Stimulated activated CD8-positive, alpha-beta memory T cell treated with anti-CD3 and anti-CD28 coated beads, Interleukin-4, amount 100 ng/mL, for 48 hours (primary cell): ENCODE results near the gene SHF.
"Not testable (repeated sequence)": the region's sequence is repeated elsewhere in the genome, so short reads cannot be mapped to it uniquely, and the experiment has no call there.

Experiments used
- DNase-seq: peaks from one replicate; pipeline ENCODE4 v3.0.0-alpha.2; 2020

The SHF gene

DNA sequence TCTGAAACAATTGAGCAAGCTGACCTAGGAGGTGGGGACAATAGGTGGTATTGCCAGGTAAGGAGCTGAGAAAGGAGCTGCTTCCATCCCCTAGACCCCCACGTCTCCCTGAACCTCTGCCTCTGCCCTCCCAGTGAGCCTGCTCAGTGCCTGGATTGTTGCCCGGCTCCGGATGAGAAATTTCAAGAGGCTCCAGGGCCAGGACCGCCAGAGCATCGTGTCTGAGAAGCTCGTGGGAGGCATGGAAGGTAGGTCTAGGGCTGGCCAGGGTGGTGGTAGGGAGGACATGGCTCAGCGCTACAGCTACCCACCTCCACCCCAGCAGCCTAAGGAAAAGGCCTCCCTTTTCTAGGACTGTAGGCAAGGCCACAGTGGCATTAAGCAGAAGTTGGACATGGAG is 44.7 kb downstream of the SHF start:
- no peak for DNase-seq

DNA sequence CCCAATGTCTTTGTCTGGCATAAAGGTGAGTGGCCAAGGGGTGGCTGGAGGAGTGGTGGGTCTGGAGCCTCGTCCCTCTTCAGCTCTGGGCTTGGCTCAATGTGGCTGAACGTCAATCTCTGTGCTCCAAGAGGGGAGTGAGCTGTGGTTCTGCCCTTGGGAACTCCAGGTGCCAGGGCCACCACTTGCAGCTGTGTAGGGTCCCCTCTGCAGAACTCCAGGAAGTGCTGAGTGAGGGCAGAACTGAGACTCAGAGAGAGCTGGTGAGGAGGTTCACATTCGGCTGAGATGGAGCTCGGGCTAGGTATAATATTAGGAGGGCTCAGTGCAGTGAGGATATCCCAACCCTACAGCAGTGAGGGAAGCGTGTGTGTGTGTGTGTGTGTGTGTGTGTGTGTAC is 46.4 kb downstream of the SHF start:
- DNase-seq: no peak

DNA sequence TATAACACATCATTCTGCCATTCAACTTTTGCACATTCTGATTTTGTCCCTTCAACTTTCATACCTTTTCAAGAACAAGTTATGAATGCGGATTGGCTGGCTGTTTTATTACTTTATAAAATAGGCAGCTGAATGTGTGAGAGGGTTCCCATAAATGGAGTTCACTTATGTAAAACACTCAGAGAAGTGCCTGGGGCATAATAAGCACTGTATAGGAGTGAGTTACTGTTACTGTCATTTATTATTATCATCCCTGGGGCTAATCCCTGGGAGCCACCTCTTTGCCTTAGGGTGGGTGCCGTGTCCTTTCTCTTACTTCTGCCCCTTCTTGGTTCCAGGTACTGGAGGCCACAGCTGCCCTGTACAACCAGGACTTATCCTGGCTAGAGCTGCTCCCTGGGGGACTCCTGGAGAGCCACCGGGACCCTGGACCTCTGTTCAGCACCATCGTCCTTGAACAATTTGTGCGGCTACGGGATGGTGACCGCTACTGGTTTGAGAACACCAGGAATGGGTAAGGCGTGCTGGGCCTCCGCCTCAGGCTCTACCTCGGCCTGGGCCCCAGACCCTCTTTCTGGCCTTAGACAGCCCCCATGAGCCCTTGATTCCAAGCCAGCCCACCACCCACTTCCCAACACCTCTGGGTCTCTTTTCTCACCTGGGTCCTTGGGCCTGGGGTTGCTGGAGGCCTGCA is 47.1 kb downstream of the SHF start:
- DNase-seq: no peak

DNA sequence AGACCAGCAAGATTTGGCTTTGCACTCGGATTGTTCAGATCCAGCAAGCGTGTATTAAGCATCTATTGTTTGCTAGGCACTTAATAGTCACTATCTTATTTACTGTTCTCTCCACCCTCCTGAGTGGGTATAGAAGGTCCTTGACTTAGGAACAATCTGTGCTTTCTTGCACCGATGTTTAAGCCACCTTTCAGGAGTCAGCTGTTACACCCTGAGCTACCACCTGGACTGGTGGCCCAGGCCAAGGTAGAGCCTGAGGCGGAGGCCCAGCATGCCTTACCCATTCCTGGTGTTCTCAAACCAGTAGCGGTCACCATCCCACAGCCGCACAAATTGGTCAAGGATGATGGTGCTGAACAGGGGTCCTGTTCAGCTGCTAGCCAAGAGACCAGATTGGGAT is 48.0 kb downstream of the SHF start:
- no peak for DNase-seq

DNA sequence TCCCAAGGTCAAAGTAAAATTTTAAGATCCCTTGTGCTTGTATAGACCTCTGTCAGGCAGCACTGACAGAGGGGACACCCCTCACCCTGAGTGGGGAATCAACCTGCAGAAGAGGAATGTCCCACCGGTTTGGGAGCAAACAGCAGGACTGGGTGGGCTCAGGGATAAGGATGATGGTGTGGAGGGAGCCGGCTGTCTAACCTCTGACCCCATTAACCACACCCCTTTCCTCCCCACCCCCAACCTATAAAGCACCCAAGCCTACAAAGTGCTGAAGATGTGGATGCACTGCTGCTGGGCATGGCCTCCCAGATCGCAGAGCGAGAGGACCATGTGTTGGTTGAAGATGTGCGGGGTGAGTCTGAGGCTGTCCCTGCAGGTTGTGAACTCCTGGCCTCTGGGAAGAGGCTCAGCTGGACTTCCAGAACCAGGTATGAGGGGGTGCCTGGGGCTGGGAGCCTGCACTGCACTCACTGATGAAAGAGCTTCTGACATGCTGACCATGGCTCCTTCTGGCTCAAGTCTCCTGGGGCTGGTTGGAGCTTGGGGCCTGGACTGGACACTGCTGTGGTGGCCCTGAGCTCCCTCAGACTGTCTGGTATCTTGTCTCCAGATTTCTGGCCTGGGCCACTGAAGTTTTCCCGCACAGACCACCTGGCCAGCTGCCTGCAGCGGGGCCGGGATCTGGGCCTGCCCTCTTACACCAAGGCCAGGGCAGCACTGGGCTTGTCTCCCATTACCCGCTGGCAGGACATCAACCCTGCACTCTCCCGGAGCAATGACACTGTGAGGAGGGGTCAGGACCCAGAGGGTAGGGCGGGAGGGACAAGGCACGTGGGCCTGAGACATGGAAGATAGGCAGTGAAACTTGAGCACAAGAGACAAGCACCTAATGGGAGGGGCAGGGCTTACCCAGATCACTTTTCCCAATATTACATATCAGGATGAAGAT is 48.7 kb downstream of the SHF start:
- DNase-seq: no peak

DNA sequence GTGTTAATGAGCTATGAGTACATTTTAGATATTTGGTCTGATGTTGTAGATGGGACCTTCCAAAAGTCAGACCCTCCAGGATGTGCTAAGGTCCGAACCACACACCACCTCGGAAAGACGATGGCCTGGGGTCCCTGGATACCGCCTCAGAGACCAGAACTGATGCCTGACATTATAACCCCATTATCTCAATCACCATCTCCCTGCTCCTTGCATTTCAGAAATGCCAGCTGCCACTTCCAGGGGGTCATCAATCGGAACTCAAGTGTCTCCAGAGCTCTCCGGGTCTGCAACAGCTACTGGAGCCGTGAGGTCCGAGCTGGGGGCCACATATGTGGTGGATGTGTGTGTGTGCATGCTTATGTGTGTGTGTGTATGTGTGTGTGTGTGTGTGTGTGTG is 50.1 kb downstream of the SHF start:
- no peak for DNase-seq

DNA sequence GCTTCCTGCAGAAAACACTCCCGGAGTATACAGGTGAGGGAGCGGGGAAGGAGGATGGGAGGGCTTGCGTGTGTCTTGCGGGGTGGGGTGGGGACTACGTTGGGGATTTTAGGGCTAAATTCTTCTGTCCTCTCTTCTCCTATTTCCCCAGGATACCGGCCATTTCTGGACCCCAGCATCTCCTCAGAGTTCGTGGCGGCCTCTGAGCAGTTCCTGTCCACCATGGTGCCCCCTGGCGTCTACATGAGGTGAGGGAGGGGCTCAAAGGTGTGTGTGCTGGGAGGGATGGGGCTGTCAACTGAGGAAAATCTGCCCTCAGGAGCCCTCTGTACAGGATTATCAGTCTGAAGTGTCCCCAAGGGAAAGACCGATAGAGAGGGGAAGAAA is 51.4 kb downstream of the SHF start:
- DNase-seq: peak; percentile 45

DNA sequence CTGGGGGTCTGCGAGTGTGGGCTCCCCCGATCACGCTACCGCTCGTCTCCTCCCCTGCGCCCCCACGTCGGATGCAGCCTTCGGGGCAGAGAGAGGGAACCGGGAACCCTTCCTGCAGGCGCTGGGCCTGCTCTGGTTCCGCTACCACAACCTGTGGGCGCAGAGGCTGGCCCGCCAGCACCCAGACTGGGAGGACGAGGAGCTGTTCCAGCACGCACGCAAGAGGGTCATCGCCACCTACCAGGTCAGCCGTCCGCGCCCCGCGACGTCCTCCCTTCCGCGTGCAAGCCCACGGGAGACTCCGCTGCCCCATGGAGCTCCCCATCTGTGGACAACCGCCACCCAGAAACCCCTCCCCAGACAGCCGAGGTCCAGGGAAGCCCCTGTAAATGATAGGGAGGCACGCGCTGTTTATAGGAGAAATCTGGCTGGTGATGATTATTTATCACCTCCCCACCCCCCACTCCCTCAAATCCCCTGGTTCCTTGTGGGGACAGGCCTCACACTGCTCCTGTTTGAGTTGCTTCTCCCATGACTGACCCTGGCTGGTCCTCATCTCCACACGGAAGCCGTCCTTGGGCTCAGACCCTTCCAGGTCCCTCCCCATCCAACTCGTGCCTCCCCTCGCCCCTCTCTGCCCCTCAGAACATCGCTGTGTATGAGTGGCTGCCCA is 51.9 kb downstream of the SHF start:
- not testable (repeated sequence) for DNase-seq

DNA sequence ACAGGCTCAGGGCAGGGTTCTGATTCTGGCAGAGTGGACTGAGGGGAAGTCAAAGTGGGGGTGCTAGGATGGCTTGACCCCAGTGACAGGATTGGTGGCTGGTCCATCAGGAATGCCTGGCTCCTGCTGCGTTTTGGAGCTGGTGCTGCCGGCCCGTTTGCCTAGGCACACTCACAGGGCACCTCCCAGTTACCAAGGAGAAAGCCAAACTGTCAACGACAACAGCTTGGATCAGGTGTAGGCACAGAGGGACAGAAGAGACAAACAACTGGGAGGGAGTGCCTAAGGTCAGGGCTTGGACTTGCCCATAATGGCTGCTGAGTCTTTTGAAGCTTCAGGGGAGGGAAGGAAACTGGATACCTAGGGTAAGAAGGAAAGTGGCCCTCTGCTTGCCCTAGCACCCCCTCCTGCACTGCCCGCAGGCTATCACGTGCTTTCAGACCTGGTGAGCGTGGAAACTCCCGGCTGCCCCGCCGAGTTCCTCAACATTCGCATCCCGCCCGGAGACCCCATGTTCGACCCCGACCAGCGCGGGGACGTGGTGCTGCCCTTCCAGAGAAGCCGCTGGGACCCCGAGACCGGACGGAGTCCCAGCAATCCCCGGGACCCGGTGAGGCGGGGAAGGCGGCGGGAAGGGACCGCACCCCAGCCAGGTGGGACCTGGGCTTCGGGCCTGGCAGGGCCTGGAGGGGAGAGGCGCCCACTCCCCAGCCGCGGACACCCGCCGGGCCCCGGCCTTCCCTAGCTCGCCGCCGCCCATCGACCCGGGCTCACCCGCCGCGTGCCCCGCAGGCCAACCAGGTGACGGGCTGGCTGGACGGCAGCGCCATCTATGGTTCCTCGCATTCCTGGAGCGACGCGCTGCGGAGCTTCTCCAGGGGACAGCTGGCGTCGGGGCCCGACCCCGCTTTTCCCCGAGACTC is 52.8 kb downstream of the SHF start:
- DNase-seq: peak; percentile 39

DNA sequence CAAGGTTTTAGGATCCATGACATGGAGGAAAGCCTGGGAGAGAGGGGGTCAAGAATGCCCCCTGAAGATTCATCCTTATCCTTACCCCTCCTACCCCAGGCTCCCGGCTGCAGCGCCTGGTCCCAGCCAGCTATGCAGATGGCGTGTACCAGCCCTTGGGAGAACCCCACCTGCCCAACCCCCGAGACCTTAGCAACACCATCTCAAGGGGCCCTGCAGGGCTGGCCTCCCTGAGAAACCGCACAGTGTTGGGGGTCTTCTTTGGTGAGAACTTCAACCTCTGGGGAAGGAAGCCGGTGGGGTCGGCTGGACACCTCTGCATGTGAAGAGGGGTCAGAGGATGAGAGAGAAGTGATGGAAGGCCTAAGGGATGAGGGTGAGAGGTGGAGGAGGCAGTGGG is 53.7 kb downstream of the SHF start:
- no peak for DNase-seq

DNA sequence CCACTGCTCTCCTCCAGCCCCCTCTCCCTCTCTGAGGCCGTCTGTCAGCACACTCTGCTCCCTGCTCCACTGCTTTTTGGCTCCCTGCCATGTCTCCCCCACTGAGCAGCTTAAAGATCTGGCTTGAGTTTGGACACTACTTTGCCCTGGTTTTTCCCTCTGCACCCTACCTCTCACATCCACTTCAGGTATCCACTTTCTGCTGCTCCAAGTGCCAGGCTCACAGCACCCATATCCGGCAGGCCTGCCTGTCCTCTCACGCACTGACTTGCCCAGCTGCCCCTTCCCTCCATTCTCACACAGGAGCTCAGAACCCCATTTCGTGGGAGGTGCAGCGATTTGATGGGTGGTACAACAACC is 54.2 kb downstream of the SHF start:
- no peak for DNase-seq

DNA sequence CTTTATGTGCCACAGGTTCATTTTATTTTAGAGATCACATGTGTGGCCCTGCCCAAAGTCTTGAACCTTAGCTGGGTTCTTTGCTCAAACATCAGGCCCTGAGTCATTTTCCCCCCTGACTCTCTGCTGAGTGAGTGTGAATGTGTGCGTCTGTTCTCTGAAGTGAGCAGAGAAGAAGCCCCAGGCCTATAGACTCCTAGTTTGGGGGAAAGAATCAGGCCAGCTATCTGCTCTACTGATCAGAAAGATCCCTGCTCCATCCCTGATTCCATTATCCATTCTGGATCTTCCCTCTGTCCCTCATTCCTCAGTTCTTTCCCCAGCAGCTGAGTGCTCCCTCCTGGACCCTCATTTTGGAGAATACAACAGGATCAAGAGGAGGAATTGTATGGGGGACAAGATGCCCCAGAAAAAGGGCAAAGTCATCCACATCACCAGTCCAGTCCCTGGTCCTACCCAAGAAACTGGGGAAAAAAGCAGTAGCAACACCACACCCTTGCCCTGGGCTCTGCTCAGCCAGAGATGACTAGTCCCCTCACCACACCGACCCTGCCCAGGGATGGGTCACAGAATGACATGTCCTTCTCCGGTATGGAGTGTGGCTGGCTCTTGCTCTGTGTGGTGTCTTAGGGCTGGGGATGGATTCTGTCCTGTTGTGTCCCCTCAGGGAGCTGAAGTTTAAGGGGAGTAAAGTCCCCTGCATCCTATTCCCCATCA is 54.8 kb downstream of the SHF start:
- no peak for DNase-seq

DNA sequence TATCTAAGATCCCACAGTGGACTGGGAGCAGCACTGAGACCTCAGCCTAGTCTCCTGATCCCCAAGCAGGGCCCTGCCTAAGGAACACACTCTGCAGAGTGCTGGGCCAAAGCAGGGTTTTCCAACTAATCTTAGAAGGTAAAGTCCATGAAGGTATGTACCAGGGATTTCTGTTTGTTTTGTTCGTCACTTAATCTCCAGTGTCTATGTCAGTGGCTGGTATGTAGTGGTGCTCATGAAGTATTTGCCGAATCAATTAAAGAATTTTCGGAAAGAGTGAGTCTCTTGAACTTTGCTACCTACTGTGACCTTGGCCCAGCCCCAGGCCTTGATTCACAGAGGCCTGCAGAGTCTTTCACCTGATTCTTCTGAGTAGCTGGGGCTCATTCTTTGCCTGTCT is 56.3 kb downstream of the SHF start:
- DNase-seq: no peak

DNA sequence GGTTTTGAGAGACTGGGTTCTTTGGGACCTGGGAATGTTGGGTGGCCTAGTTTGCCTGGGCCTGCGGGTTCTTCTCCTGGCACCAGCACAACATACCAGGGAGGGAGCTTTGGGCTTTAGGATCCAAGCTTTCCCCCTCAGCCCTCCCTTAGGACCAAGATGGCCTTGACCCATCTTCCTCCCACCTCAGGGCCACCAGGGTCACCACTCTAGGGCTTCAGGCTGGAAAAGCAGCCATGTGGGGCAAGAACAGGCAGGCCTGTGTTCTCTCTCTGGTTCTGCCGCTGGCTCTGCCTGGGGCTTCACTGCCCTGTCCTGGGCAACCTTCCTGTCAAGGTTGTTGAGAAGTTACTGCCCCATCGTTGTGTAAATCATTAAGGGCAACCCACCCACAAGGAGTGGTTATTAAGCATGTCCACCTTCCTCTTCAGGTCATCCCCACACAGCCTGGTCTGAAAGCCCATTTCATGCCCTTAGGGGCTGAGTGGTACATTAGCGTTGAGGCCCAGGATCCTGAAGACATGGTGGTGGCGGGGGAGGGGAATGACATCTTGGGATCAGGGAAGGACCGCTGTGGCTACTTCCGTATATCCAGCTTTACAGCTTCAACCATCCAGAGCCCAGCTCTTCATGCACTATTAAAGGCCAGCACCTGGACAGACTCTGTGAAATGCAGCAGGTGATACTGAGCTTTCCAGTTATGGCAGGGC is 57.3 kb downstream of the SHF start:
- no peak for DNase-seq

DNA sequence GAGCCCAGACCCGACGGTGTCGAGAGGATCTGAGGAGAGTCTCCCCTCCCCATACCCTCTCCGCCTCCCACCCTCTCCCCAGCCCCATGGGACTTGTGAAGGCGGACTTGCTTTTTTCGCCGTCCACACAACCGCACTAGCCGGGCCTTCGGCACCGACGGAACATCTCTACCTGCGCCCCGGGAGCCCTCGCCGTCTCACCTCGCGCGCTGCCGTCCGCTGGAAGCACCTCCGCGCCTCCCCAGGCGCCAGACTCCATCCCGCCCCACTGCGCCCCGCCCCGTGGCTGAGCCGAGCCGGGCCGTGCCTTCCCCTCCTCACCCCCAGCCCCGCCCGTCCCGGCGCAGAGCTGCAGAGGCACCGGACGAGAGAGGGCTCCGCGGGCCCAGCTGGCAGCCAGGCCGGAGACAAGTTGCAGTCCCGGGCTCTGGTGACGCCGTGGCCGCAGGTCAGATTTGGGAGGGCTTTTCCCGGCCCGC is 58.1 kb downstream of the SHF start, which contains the start of the genes DUOX1 and DUOXA1:
Gene DUOX1 (plus strand): TSS at position 344 of the 479 bp plus-strand sequence. CDS start 1,973 bp downstream, outside the sequence.
Gene DUOXA1 (minus strand): TSS at position 229 of the 479 bp plus-strand sequence. CDS start 6,865 bp downstream, outside the sequence.
- DNase-seq: peak; percentile 48

DNA sequence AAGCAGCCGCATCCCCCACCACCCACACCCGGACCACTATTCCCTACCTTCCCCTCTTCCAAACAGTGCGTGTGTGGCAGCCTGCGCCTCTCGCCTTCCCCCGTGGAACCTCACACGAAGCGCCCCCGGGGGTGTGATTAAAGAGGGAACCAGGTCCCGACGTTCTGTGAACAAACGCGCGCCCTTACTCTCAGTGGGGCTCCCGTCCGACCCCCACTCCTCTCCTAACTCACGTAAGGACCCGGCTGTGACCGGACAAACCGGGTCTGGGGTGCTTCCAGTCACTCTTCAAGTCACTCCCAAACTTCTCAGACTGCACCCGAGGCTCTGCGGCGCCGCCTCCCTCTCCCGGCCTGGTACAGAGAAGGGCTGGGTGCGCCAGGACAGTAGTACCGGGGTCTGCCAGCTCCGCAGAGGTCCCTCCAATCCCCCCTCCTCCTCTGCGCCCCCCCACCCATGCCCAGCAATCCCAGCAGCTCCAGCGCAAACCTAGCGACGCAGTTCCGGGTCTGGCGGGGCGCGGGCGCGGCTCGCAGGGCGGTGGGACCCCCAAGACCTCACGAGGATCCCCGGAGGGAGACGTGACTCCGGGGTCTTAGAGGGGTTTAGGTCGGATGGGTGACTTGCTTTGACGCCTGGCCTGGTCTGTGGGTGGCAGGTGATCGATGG is 58.7 kb downstream of the SHF start:
- DNase-seq: no peak

DNA sequence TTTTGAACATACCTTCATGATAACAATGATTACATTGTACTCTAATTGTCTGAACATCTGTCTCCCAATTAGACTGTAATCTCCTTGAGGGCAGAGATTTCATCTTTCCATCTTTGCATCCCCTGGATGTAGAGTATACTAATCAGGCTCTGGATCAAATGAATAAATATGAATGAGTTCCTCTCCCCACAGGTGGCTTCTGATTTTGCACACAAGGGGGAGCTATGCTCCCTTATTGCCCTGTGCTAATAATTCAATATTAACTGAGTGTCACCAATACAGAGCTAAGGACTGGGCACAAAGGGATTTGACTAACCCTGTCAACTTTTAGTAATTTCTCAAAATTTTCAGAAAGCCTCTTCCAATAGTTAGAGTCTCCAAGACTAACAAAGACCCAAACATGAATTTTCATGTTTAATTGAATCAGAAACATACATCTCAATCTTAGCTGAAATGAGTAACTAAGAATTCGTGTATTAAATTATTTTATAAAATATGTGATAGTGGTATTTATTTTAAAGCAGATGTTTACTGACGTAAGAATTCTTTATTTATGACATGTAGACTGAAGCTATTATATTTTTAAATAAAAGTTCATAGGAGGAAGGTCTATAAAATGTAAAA is 61.1 kb downstream of the SHF start:
- peak; percentile 42 for DNase-seq

DNA sequence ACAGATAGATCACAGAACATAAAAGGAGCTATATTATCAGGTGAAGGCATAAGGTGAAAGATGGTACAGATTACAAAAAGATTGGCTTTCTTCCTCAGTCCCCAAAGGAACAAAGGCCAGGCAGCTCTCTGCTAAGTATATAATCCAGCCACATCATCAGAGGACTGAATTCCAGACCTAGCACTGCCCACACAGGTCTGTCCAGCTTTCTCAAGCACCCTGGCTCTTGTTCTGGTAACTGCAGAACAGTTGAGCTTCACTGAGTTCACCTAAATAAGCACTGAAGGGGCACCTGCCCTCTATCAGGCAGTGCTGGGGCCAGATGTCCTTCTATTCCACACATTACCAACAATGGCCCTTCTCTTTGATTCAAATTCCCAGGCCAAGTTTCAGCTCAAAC is 64.4 kb downstream of the SHF start:
- no peak for DNase-seq

DNA sequence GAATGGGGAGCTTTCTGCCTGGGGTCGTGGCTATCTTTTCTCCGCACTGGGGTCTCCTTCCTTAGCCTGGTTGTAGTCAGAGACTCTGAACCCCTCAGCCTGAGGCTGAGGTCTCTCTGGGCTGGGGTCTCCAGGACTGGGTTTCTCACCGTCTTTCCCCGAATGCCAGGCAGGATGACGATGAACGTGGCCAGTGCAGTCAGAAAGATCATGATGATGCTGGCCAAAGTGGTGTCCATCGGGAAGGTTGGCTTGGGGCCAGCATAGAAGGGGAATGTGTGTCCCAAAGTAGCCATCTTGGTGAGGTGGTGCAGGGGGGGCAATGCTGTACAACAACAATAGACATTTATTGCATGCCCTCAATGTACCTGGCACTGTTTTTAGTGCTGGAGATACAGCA is 65.0 kb downstream of the SHF start:
- DNase-seq: no peak
